Panc1 (cell line): Measurements from ENCODE around the gene RPS14. TPM values are rescaled to one million over a fixed set of nuclear protein-coding genes. Genes with fewer than 3 reads are reported as not detected.

Experiments used
- ATAC-seq: fragments of 200-7000 bp; cut with Tn5 transposase; 2 replicates; pipeline ENCODE4 v1.9.1; 2020; ENCODE audit warnings: mild to moderate bottlenecking, moderate library complexity
- BruUV-seq: library from RNA; stranded (reverse); fragments of 400-500 nt; replicated peaks from 2 replicates; lab custom pipeline; 2021; lab: Mats Ljungman, UMichigan
- CTCF ChIA-PET: fragments of 300-600 bp; sonication (Branson Sonifier 250); formaldehyde crosslinking; loops from one replicate; lab custom pipeline; 2022; ENCODE audit warnings: antibody characterized with exemption; lab: Charles Lee
- POLR2A ChIA-PET: fragments of 300-600 bp; sonication (Branson Sonifier 250); formaldehyde crosslinking; loops from one replicate; lab custom pipeline; 2022; ENCODE audit warnings: antibody characterized with exemption; lab: Charles Lee
- DNase-seq: peaks from one replicate; pipeline ENCODE4 v3.0.0-alpha.2; 2010; ENCODE audit warnings: low read depth, low spot score
- H3K27ac ChIP-seq: 2 replicates; pipeline ENCODE4 v1.5.1; 2011; ENCODE audit warnings: mild to moderate bottlenecking, low read length, inconsistent platforms
- H3K27me3 ChIP-seq: fragments of 200-500 bp; sonication (Bioruptor generic); 2 replicates; pipeline ENCODE4 v1.6.0; 2014; ENCODE audit warnings: low read length, inconsistent platforms; ENCODE audit not compliant: control insufficient read depth, insufficient read depth
- H3K36me3 ChIP-seq: fragments of 200-500 bp; sonication (Bioruptor generic); 2 replicates; pipeline ENCODE4 v1.5.1; 2014; ENCODE audit warnings: inconsistent platforms, mild to moderate bottlenecking, low read length, moderate library complexity; ENCODE audit not compliant: control insufficient read depth, insufficient read depth
- H3K4me1 ChIP-seq: 2 replicates; pipeline ENCODE4 v1.5.1; 2011; ENCODE audit warnings: inconsistent platforms, mild to moderate bottlenecking, low read length, moderate library complexity; ENCODE audit not compliant: control insufficient read depth, insufficient read depth
- H3K4me3 ChIP-seq, 2 experiments: 2 replicates each; pipeline ENCODE4 v1.5.1; 2011 to 2012; ENCODE audit warnings: low read depth in 2 of 2, low read length in 2 of 2, mild to moderate bottlenecking in 2 of 2, inconsistent platforms in 1 of 2, moderate library complexity in 1 of 2
- H3K9me3 ChIP-seq: fragments of 200-500 bp; sonication (Bioruptor generic); 2 replicates; pipeline ENCODE4 v1.5.1; 2014; ENCODE audit warnings: low read depth, mild to moderate bottlenecking, inconsistent platforms, low read length, moderate library complexity; ENCODE audit not compliant: control insufficient read depth, insufficient read depth
- POLR2AphosphoS5 ChIP-seq: IDR thresholded peaks from 2 replicates; pipeline ENCODE4 v1.6.1; 2012; ENCODE audit warnings: mild to moderate bottlenecking, low read depth, low read length, moderate library complexity
- REST ChIP-seq, 2 experiments: IDR thresholded peaks; 2 replicates each; pipeline ENCODE4 v1.6.1; 2011 to 2012; ENCODE audit warnings: low read depth in 2 of 2, control low read depth in 1 of 2, low read length in 1 of 2, mild to moderate bottlenecking in 1 of 2, moderate library complexity in 1 of 2; ENCODE audit not compliant: insufficient read depth in 1 of 2
- SIN3A ChIP-seq: IDR thresholded peaks from 2 replicates; pipeline ENCODE4 v1.6.1; 2012; ENCODE audit warnings: low read depth, mild to moderate bottlenecking, low read length, moderate library complexity, borderline replicate concordance; ENCODE audit not compliant: insufficient read depth
- TCF7L2 ChIP-seq: IDR thresholded peaks from 2 replicates; pipeline ENCODE4 v1.6.1; 2011; ENCODE audit warnings: mild to moderate bottlenecking, low read depth, low read length, inconsistent platforms
- in situ Hi-C: cut with HindIII; loops from 2 replicates; pipeline ENCODE4 v1.10.0; 2016; ENCODE audit warnings: low sequenced_read_pairs, low pct_unique_long_range_greater_than_20kb
- intact Hi-C: fragments of 100-400 bp; cut with micrococcal nuclease; formaldehyde crosslinking; loops from one replicate; pipeline ENCODE4 v1.10.0; 2022; ENCODE audit not compliant: unreplicated experiment
- total RNA-seq: library from RNA; stranded (reverse); gene quantifications from one replicate; pipeline ENCODE4 v1.2.1, GENCODE V29; 2021; ENCODE audit not compliant: unreplicated experiment
- TF ChIP-seq, protein P1 (sequence below): fragments of 450-650 bp; IDR thresholded peaks from 2 replicates; pipeline ENCODE4 v1.5.1; 2017; ENCODE audit warnings: mild to moderate bottlenecking

Gene RPS14
- total RNA-seq, 1 experiment from 2014 or later = 1,959 TPM

DNA sequence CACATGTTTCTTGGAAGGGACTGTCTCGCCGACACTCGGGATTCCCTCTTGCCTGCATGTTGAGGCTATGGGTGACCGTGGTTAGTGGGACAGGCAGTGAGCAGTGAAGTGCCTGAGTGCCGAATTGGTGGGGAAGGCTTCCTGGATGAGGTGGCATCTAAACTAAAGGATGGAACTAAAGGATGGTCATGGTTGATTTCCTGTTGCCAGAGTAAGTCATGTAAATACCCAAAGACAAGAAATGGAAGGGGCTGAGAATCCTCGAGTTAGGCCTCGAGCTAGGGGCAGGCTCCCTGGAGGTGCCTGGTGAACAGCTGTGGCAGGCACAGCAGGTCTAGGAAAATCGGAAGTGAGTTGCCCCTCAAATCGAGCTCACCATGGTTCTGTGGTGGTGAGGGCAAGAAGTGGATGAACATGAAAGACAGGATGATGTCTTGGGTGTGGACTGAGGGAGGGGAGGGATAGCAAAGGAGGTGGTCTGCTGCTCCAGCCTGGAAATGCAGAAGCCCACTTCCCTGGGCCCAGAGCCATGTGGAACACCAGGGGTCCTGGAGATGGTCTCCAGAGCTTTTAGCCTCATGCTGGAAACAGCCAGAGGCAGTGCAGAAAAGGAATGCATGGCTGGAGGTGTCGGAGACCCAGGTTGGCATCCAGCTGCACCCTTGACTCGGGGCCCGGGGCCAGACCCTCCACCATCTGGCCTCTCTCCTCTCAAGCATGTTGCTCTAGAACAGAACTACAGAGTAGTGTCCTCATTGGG, 49.0 kb downstream of the RPS14 start:
- in situ Hi-C loops = no loop called here
- intact Hi-C loops = no loop called here
- ChIA-PET POLR2A (no interaction called here), CTCF (interaction anchor here (0.7 kb wide), 1 partner anchor 30 kb away, joined by 4 read pairs; no protein-coding TSS in a partner anchor)
- no peaks in the 10 kb centered on the region for H3K9me3 ChIP-seq
- no peak for ATAC-seq
- H3K27me3 ChIP-seq = no peaks in the 10 kb centered on the region
- DNase-seq = no peak
- H3K4me3 ChIP-seq = no peak overlapping the region
- TF ChIP-seq POLR2AphosphoS5 = no peak
- no peak overlapping the region for H3K27ac ChIP-seq
- no TSS peak for BruUV-seq
- no peaks in the 10 kb centered on the region for H3K4me1 ChIP-seq
- H3K36me3 ChIP-seq = peaks cover 5% of the 10 kb centered on the region; the same call in 1 of the 2 replicates

DNA sequence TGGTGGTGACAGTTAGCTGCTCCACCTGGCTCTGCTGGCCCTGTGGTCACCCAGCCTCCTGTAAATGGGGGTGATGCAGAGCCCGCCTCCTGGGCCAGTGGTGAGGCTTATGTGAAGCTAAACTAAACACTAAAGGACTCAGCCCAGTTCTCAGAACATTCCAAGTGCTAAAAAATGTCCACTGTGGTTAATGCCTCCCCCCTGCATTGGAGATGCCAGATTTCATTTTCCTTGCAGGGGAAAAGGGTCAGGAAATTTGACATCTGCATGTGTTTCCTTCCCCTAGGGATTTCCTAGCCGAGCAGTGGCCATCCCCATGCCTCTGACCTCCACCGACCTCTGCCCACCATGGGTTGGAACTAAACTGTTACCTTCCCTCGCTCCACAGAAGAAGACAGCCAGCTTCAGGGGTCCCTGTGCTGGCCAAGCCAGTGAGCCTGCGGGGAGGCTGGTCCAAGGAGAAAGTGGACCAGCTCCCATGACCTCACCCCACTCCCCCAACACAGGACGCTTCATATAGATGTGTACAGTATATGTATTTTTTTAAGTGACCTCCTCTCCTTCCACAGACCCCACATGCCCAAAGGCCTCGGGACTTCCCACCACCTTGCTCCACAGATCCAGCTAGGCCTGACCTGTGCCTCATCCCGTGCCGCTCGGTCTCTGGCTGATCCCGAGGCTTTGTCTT, 49.9 kb downstream of the RPS14 start:
- POLR2A ChIA-PET = no interaction called here
- H3K4me1 ChIP-seq = no peaks in the 10 kb centered on the region
- H3K27me3 ChIP-seq = no peaks in the 10 kb centered on the region
- in situ Hi-C loops = no loop called here
- no peak overlapping the region for H3K27ac ChIP-seq
- TF ChIP-seq POLR2AphosphoS5 = no peak
- TF ChIP-seq, protein P1, sequence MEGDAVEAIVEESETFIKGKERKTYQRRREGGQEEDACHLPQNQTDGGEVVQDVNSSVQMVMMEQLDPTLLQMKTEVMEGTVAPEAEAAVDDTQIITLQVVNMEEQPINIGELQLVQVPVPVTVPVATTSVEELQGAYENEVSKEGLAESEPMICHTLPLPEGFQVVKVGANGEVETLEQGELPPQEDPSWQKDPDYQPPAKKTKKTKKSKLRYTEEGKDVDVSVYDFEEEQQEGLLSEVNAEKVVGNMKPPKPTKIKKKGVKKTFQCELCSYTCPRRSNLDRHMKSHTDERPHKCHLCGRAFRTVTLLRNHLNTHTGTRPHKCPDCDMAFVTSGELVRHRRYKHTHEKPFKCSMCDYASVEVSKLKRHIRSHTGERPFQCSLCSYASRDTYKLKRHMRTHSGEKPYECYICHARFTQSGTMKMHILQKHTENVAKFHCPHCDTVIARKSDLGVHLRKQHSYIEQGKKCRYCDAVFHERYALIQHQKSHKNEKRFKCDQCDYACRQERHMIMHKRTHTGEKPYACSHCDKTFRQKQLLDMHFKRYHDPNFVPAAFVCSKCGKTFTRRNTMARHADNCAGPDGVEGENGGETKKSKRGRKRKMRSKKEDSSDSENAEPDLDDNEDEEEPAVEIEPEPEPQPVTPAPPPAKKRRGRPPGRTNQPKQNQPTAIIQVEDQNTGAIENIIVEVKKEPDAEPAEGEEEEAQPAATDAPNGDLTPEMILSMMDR = no peak
- no peak for TF ChIP-seq TCF7L2
- no peak for TF ChIP-seq REST (IDR thresholded peaks at IDR 0.05; ENCODE audit: insufficient read depth in 1 of 2, low read depth in 2 of 2, low read length in 1 of 2)
- TF ChIP-seq SIN3A = no peak
- DNase-seq = no peak
- CTCF ChIA-PET = no interaction called here
- intact Hi-C loops = no loop called here
- no peak for ATAC-seq
- H3K4me3 ChIP-seq = no peak overlapping the region
- no TSS peak for BruUV-seq
- no peaks in the 10 kb centered on the region for H3K9me3 ChIP-seq
- H3K36me3 ChIP-seq = peaks cover 7% of the 10 kb centered on the region; the same call in 1 of the 2 replicates
